B cell (primary cell): ENCODE measurements around the gene LRP1. TPM values are rescaled to one million over a fixed set of nuclear protein-coding genes. Genes with fewer than 3 reads are reported as not detected.

Experiments
- ATAC-seq: fragments of 200-7000 bp; cut with Tn5 transposase; one replicate; pipeline ENCODE4 v1.10.0; 2021; ENCODE audit warnings: low read depth, mild to moderate bottlenecking, moderate number of reproducible peaks, moderate library complexity
- CTCF ChIA-PET: fragments of 350-600 bp; sonication (Branson Sonifier 250); formaldehyde crosslinking; loops from one replicate; lab custom pipeline; 2021; ENCODE audit warnings: antibody characterized with exemption, inconsistent platforms; lab: Charles Lee
- POLR2A ChIA-PET: fragments of 350-600 bp; sonication (Branson Sonifier 250); formaldehyde crosslinking; loops from one replicate; lab custom pipeline; 2021; ENCODE audit warnings: antibody characterized with exemption; lab: Charles Lee
- DNase-seq: peaks from one replicate; pipeline ENCODE4 v3.0.0; 2013
- H2AFZ ChIP-seq: 2 replicates; pipeline ENCODE4 v1.6.1; 2012; ENCODE audit warnings: mild to moderate bottlenecking, low read depth, low read length; ENCODE audit not compliant: insufficient read depth, poor library complexity, severe bottlenecking
- H3K27ac ChIP-seq, 2 donors: 1 replicate in 1 of 2; 2 replicates in 1 of 2; pipeline ENCODE4 v1.5.1; 2012 to 2013; ENCODE audit warnings: low read length in 2 of 2, mild to moderate bottlenecking in 2 of 2, moderate library complexity in 1 of 2
- H3K27me3 ChIP-seq, 4 experiments: fragments of 200-600 bp in 1 of 4; sonication (generic) in 1 of 4; replicated peaks in 1 of 4; 1 replicate in 2 of 4; 2 replicates in 2 of 4; pipeline versions ENCODE4 v1.6.1 to v1.7.0; 2013 to 2016; ENCODE audit warnings: low read length in 3 of 4, mild to moderate bottlenecking in 2 of 4, mixed read lengths in 1 of 4, moderate library complexity in 1 of 4; ENCODE audit not compliant: insufficient read depth in 4 of 4, control insufficient read depth in 3 of 4; ENCODE audit errors: control extremely low read depth in 1 of 4
- H3K36me3 ChIP-seq, 2 experiments: replicated peaks in 1 of 2; 1 replicate in 1 of 2; 2 replicates in 1 of 2; pipeline versions ENCODE4 v1.6.1 to v1.7.1; 2013; ENCODE audit warnings: low read length in 1 of 2; ENCODE audit not compliant: insufficient read depth in 2 of 2, control insufficient read depth in 1 of 2; ENCODE audit errors: control extremely low read depth in 1 of 2, extremely low read depth in 1 of 2
- H3K4me1 ChIP-seq, 2 donors: fragments of 200-600 bp in 1 of 2; sonication (generic) in 1 of 2; 1 replicate in 1 of 2; 2 replicates in 1 of 2; pipeline versions ENCODE4 v1.5.1 to v1.6.1; 2013 to 2017; ENCODE audit warnings: low read length in 2 of 2; ENCODE audit not compliant: control insufficient read depth in 2 of 2, insufficient read depth in 2 of 2
- H3K4me2 ChIP-seq: replicated peaks from 2 replicates; pipeline ENCODE3; 2012; ENCODE audit warnings: mild to moderate bottlenecking, low read depth, low read length; ENCODE audit not compliant: poor library complexity, severe bottlenecking
- H3K4me3 ChIP-seq, 5 experiments: fragments of 200-600 bp in 1 of 5; sonication (generic) in 1 of 5; 1 replicate in 3 of 5; 2 replicates in 2 of 5; pipeline versions ENCODE4 v1.5.1 to v1.7.0; 2011 to 2016; ENCODE audit warnings: low read length in 4 of 5, mild to moderate bottlenecking in 4 of 5, low read depth in 2 of 5, control low read depth in 1 of 5, moderate library complexity in 1 of 5; ENCODE audit not compliant: insufficient read depth in 1 of 5; ENCODE audit errors: control extremely low read depth in 1 of 5, extremely low read depth in 1 of 5
- H3K79me2 ChIP-seq: fragments of 200-600 bp; sonication (generic); one replicate; pipeline ENCODE4 v1.6.0; 2016; ENCODE audit warnings: low read length; ENCODE audit not compliant: control insufficient read depth, insufficient read depth
- H3K9ac ChIP-seq: fragments of 200-600 bp; sonication (generic); 2 replicates; pipeline ENCODE4 v1.6.1; 2017; ENCODE audit warnings: mild to moderate bottlenecking, low read length, moderate library complexity
- H3K9me3 ChIP-seq, 3 donors: one replicate each; pipeline versions ENCODE4 v1.6.1 to v1.7.1; 2013; ENCODE audit warnings: low read length in 2 of 3; ENCODE audit not compliant: control insufficient read depth in 2 of 3, insufficient read depth in 1 of 3; ENCODE audit errors: control extremely low read depth in 1 of 3
- H4K20me1 ChIP-seq: 2 replicates; pipeline ENCODE4 v1.6.0; 2012; ENCODE audit warnings: mild to moderate bottlenecking, low read length; ENCODE audit not compliant: insufficient read depth, control insufficient read depth, poor library complexity, severe bottlenecking
- H3K27ac Mint-ChIP-seq: one replicate; pipeline ENCODE4 v1.8.0; 2021; ENCODE audit warnings: mixed read lengths
- H3K27me3 Mint-ChIP-seq: one replicate; pipeline ENCODE4 v1.8.0; 2021; ENCODE audit warnings: mixed read lengths
- H3K4me1 Mint-ChIP-seq: one replicate; pipeline ENCODE4 v1.8.0; 2021; ENCODE audit warnings: mixed read lengths
- H3K4me3 Mint-ChIP-seq: one replicate; pipeline ENCODE4 v1.8.0; 2021; ENCODE audit warnings: mixed read lengths
- H3K9me3 Mint-ChIP-seq: one replicate; pipeline ENCODE4 v1.8.0; 2022; ENCODE audit warnings: mixed read lengths; ENCODE audit not compliant: insufficient read depth
- CTCF ChIP-seq: fragments of 200-600 bp; IDR thresholded peaks from one replicate; pipeline ENCODE4 v1.8.0; 2022; ENCODE audit warnings: antibody characterized with exemption, mild to moderate bottlenecking
- EZH2 ChIP-seq: IDR thresholded peaks from 2 replicates; pipeline ENCODE4 v1.6.1; 2012; ENCODE audit warnings: borderline replicate concordance, low read depth, mild to moderate bottlenecking, moderate library complexity, low read length; ENCODE audit not compliant: insufficient read depth, poor library complexity, severe bottlenecking
- WGBS: methylation state at CpG from one replicate; pipeline ENCODE4 v1.1.5; 2013; ENCODE audit warnings: missing lambda C conversion rate; ENCODE audit not compliant: insufficient coverage; 5-methylcytosine and 5-hydroxymethylcytosine counted together
- intact Hi-C: fragments of 100-400 bp; cut with micrococcal nuclease; formaldehyde crosslinking; loops from one replicate; pipeline ENCODE4 v1.10.0; 2022
- polyA plus RNA-seq: library from polyadenylated mRNA; depleted of rRNA; stranded (reverse); fragments of >200 nt; gene quantifications from 2 replicates; pipeline ENCODE4 v1.2.3, GENCODE V29; 2012
- total RNA-seq, 2 donors: library from RNA; stranded (reverse); fragments of 120-200 nt in 1 of 2; gene quantifications; 1 replicate in 1 of 2; 2 replicates in 1 of 2; pipeline versions ENCODE4 v1.2.3 to v1.2.4, GENCODE V29; 2013 to 2022

Gene LRP1
- total and polyA plus RNA-seq, 2 donors (not counting 1 experiment from before 2014, with no cell fraction given), result 2.0 to 4.1 TPM

GRCh38 chr12:57112492-57113294 is 15.6 kb upstream of the LRP1 start:
- H3K9me3 ChIP-seq, result no peaks in the 10 kb centered on the region
- H3K4me1 ChIP-seq, result peaks cover 20 to 38% of the 10 kb centered on the region in 2 donors
- Mint-ChIP-seq H3K4me3 (peak overlapping the region; percentile 99), H3K9me3 (no peaks in the 10 kb centered on the region), H3K27me3 (no peaks in the 10 kb centered on the region), H3K27ac (peak overlapping the region; percentile 98), H3K4me1 (peaks cover 32% of the 10 kb centered on the region)
- DNase-seq, result peak; percentile 15
- H3K4me2 ChIP-seq, result peak overlapping the region; percentile 96
- peak; percentile 81 for TF ChIP-seq CTCF
- no peak for TF ChIP-seq EZH2
- CTCF ChIA-PET, result interaction anchor here (0.6 to 14.2 kb wide), 44 partner anchors 10 to 611 kb away, joined by 3 to 420 read pairs (median 7); partner anchors contain the start of genes HSD17B6, LRP1, NAB2 and NACA
- intact Hi-C loops, result loop anchor here (1.0 to 5.0 kb wide), 6 partner anchors 19 to 355 kb away; partner anchors contain the start of genes GLI1 and INHBE
- H3K27me3 ChIP-seq, result no peaks in the 10 kb centered on the region
- no peak for ATAC-seq
- H3K79me2 ChIP-seq, result peaks cover 52% of the 10 kb centered on the region
- peak overlapping the region; percentile 96 to 100 for H3K27ac ChIP-seq
- H2AFZ ChIP-seq, result peak overlapping the region; percentile 60
- peak overlapping the region; percentile 93 for H3K9ac ChIP-seq
- H3K36me3 ChIP-seq, result peaks cover 0 to 19% of the 10 kb centered on the region in 2 experiments
- peaks cover 26% of the 10 kb centered on the region for H4K20me1 ChIP-seq
- 68% methylated on average over 7 of the region's 9 CpGs for WGBS
- POLR2A ChIA-PET, result interaction anchor here (0.6 to 5.0 kb wide), 21 partner anchors 9 to 1375 kb away, joined by 3 to 139 read pairs (median 6); partner anchors contain the start of genes LRP1, NAB2, NACA and NEMP1
- H3K4me3 ChIP-seq, result peak overlapping the region; percentile 87 to 100 (median 100)
